GM23338 (cell line): ENCODE measurements around the gene KANK3. TPM values are rescaled to one million over a fixed set of nuclear protein-coding genes. Genes with fewer than 3 reads are reported as not detected.

ENCODE experiments used
- ATAC-seq: fragments of 200-7000 bp; cut with Tn5 transposase; 3 replicates; pipeline ENCODE4 v1.9.1; 2020
- DNase-seq: peaks from one replicate; pipeline ENCODE4 v3.0.0-alpha.2; 2015; ENCODE audit warnings: low spot score
- H2AFZ ChIP-seq: fragments of 200-600 bp; sonication (generic); 2 replicates; pipeline ENCODE4 v1.8.0; 2016; ENCODE audit warnings: antibody characterized with exemption, mild to moderate bottlenecking, moderate library complexity
- H3F3A ChIP-seq: fragments of 200-600 bp; sonication (generic); replicated peaks from 2 replicates; pipeline ENCODE4 v1.8.0; 2017; ENCODE audit warnings: antibody characterized with exemption, mixed run types, low read depth
- H3K27ac ChIP-seq: fragments of 200-600 bp; sonication (generic); 2 replicates; pipeline ENCODE4 v1.6.1; 2016; ENCODE audit warnings: low read depth
- H3K27me3 ChIP-seq: fragments of 200-600 bp; sonication (generic); 2 replicates; pipeline ENCODE4 v1.8.0; 2016; ENCODE audit warnings: mild to moderate bottlenecking, mixed run types, moderate library complexity; ENCODE audit not compliant: insufficient read depth
- H3K36me3 ChIP-seq: fragments of 200-600 bp; sonication (generic); 2 replicates; pipeline ENCODE4 v1.8.0; 2016; ENCODE audit warnings: mild to moderate bottlenecking; ENCODE audit not compliant: insufficient read depth
- H3K4me1 ChIP-seq: fragments of 200-600 bp; sonication (generic); 2 replicates; pipeline ENCODE4 v1.8.0; 2016; ENCODE audit warnings: mild to moderate bottlenecking, moderate library complexity; ENCODE audit not compliant: insufficient read depth
- H3K4me2 ChIP-seq: fragments of 200-600 bp; sonication (generic); 2 replicates; pipeline ENCODE4 v1.7.1; 2017; ENCODE audit warnings: mixed run types
- H3K4me3 ChIP-seq: fragments of 200-600 bp; sonication (generic); 2 replicates; pipeline ENCODE4 v1.6.1; 2016; ENCODE audit warnings: mixed run types
- H3K79me2 ChIP-seq: fragments of 200-600 bp; sonication (generic); replicated peaks from 2 replicates; pipeline ENCODE4 v1.8.0; 2017; ENCODE audit warnings: mild to moderate bottlenecking; ENCODE audit not compliant: insufficient read depth
- H3K9me2 ChIP-seq: fragments of 200-600 bp; sonication (generic); 2 replicates; pipeline ENCODE4 v1.8.0; 2017; ENCODE audit not compliant: insufficient read depth
- H4K20me1 ChIP-seq: fragments of 200-600 bp; sonication (generic); replicated peaks from 2 replicates; pipeline ENCODE4 v1.8.0; 2017; ENCODE audit warnings: mild to moderate bottlenecking; ENCODE audit not compliant: insufficient read depth
- H3K27ac Mint-ChIP-seq: 2 replicates; pipeline ENCODE4 v1.8.0; 2020; ENCODE audit warnings: inconsistent platforms, mild to moderate bottlenecking, moderate library complexity, mixed read lengths
- H3K27me3 Mint-ChIP-seq: 3 replicates; pipeline ENCODE4 v1.8.0; 2022; ENCODE audit warnings: low read depth, mild to moderate bottlenecking, moderate library complexity, mixed read lengths, inconsistent platforms; ENCODE audit not compliant: insufficient read depth, poor library complexity
- H3K36me3 Mint-ChIP-seq: 3 replicates; pipeline ENCODE4 v1.8.0; 2021; ENCODE audit warnings: low read depth, mild to moderate bottlenecking, inconsistent platforms, moderate library complexity, mixed read lengths
- H3K4me1 Mint-ChIP-seq: 3 replicates; pipeline ENCODE4 v1.8.0; 2020; ENCODE audit warnings: mild to moderate bottlenecking, inconsistent platforms, mixed read lengths
- H3K4me3 Mint-ChIP-seq: 3 replicates; pipeline ENCODE4 v1.8.0; 2021; ENCODE audit warnings: moderate library complexity, mild to moderate bottlenecking, inconsistent platforms, mixed read lengths
- H3K9me3 Mint-ChIP-seq: 3 replicates; pipeline ENCODE4 v1.8.0; 2020; ENCODE audit warnings: moderate library complexity, mild to moderate bottlenecking, inconsistent platforms, mixed read lengths
- CREB1 ChIP-seq: fragments of 250-450 bp; sonication (Bioruptor Pico); IDR thresholded peaks from 2 replicates; pipeline ENCODE4 v1.5.0; 2020; ENCODE audit warnings: low read depth, mild to moderate bottlenecking, moderate library complexity
- polyA plus RNA-seq: library from polyadenylated mRNA; unstranded; fragments of >200 nt; fragmentation: Nextera tagmentation; extraction: Ambion mirVana; gene quantifications from 2 replicates; pipeline ENCODE4 v1.2.1, GENCODE V29; 2016
- total RNA-seq: library from RNA; depleted of rRNA; stranded (reverse); fragments of >200 nt; shearing (Covaris generic); gene quantifications from 2 replicates; pipeline ENCODE4 v1.2.3, GENCODE V29; 2014
- TF ChIP-seq, protein P1 (sequence below): fragments of 250-450 bp; sonication (Bioruptor Pico); IDR thresholded peaks from 2 replicates; pipeline ENCODE4 v1.5.0; 2020; ENCODE audit warnings: mild to moderate bottlenecking, moderate library complexity
- TF ChIP-seq, protein P2 (sequence below): IDR thresholded peaks from one replicate; pipeline ENCODE4 v1.6.1; 2018; ENCODE audit warnings: antibody characterized with exemption; ENCODE audit not compliant: unreplicated experiment

Gene KANK3
- total and polyA plus RNA-seq, 2 experiments from 2014 or later = 2.0 to 9.3 TPM

DNA sequence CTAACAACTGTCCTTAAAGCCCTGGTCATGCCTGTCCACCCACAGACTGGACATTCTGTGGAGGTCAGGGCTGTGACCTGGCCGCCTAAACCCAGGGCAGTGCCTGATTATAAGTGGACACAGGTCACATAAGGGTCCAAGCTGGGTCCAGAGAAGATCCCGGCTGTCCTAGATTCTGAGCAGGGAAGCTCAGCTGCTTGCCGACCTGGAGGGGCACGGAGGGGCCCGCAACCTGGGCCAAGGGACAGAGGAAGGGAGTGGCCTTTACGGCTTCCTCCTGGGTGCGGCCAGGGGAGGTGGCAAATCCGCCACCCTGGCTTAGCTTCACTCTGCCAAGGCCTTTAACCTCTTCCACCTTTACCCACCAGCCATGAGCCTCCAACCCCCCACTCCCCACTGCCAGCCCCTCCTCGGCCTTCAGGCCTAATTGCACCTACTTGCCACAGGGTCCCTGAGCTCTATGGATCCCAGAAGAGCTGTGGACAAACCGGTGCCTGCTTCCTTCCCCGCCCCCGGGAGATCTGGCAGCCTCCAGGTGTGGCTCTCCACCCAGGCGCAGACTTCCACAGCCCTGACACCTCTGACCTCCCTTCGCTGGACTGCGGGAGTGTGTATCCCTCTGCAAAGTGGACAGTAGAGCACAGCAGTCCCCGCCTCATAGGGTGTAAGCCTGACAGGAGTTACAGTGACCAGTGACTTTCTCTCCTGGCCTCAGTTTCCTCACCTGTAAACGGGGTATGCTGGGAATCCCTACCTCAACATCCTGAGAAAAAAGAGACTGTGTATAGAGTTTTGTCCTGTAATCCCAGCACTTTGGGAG is 36.6 kb downstream of the KANK3 start (continued):
- TF ChIP-seq, protein P1, sequence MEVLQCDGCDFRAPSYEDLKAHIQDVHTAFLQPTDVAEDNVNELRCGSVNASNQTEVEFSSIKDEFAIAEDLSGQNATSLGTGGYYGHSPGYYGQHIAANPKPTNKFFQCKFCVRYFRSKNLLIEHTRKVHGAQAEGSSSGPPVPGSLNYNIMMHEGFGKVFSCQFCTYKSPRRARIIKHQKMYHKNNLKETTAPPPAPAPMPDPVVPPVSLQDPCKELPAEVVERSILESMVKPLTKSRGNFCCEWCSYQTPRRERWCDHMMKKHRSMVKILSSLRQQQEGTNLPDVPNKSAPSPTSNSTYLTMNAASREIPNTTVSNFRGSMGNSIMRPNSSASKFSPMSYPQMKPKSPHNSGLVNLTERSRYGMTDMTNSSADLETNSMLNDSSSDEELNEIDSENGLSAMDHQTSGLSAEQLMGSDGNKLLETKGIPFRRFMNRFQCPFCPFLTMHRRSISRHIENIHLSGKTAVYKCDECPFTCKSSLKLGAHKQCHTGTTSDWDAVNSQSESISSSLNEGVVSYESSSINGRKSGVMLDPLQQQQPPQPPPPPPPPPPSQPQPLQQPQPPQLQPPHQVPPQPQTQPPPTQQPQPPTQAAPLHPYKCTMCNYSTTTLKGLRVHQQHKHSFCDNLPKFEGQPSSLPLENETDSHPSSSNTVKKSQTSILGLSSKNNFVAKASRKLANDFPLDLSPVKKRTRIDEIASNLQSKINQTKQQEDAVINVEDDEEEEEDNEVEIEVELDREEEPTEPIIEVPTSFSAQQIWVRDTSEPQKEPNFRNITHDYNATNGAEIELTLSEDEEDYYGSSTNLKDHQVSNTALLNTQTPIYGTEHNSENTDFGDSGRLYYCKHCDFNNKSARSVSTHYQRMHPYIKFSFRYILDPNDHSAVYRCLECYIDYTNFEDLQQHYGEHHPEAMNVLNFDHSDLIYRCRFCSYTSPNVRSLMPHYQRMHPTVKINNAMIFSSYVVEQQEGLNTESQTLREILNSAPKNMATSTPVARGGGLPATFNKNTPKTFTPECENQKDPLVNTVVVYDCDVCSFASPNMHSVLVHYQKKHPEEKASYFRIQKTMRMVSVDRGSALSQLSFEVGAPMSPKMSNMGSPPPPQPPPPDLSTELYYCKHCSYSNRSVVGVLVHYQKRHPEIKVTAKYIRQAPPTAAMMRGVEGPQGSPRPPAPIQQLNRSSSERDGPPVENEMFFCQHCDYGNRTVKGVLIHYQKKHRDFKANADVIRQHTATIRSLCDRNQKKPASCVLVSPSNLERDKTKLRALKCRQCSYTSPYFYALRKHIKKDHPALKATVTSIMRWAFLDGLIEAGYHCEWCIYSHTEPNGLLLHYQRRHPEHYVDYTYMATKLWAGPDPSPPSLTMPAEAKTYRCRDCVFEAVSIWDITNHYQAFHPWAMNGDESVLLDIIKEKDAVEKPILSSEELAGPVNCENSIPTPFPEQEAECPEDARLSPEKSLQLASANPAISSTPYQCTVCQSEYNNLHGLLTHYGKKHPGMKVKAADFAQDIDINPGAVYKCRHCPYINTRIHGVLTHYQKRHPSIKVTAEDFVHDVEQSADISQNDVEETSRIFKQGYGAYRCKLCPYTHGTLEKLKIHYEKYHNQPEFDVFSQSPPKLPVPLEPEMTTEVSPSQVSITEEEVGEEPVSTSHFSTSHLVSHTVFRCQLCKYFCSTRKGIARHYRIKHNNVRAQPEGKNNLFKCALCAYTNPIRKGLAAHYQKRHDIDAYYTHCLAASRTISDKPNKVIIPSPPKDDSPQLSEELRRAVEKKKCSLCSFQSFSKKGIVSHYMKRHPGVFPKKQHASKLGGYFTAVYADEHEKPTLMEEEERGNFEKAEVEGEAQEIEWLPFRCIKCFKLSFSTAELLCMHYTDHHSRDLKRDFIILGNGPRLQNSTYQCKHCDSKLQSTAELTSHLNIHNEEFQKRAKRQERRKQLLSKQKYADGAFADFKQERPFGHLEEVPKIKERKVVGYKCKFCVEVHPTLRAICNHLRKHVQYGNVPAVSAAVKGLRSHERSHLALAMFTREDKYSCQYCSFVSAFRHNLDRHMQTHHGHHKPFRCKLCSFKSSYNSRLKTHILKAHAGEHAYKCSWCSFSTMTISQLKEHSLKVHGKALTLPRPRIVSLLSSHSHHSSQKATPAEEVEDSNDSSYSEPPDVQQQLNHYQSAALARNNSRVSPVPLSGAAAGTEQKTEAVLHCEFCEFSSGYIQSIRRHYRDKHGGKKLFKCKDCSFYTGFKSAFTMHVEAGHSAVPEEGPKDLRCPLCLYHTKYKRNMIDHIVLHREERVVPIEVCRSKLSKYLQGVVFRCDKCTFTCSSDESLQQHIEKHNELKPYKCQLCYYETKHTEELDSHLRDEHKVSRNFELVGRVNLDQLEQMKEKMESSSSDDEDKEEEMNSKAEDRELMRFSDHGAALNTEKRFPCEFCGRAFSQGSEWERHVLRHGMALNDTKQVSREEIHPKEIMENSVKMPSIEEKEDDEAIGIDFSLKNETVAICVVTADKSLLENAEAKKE = no peak
- TF ChIP-seq, protein P2, sequence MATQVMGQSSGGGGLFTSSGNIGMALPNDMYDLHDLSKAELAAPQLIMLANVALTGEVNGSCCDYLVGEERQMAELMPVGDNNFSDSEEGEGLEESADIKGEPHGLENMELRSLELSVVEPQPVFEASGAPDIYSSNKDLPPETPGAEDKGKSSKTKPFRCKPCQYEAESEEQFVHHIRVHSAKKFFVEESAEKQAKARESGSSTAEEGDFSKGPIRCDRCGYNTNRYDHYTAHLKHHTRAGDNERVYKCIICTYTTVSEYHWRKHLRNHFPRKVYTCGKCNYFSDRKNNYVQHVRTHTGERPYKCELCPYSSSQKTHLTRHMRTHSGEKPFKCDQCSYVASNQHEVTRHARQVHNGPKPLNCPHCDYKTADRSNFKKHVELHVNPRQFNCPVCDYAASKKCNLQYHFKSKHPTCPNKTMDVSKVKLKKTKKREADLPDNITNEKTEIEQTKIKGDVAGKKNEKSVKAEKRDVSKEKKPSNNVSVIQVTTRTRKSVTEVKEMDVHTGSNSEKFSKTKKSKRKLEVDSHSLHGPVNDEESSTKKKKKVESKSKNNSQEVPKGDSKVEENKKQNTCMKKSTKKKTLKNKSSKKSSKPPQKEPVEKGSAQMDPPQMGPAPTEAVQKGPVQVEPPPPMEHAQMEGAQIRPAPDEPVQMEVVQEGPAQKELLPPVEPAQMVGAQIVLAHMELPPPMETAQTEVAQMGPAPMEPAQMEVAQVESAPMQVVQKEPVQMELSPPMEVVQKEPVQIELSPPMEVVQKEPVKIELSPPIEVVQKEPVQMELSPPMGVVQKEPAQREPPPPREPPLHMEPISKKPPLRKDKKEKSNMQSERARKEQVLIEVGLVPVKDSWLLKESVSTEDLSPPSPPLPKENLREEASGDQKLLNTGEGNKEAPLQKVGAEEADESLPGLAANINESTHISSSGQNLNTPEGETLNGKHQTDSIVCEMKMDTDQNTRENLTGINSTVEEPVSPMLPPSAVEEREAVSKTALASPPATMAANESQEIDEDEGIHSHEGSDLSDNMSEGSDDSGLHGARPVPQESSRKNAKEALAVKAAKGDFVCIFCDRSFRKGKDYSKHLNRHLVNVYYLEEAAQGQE = no peak
- no peak for TF ChIP-seq CREB1 (CRISPR knock-in tag)

DNA sequence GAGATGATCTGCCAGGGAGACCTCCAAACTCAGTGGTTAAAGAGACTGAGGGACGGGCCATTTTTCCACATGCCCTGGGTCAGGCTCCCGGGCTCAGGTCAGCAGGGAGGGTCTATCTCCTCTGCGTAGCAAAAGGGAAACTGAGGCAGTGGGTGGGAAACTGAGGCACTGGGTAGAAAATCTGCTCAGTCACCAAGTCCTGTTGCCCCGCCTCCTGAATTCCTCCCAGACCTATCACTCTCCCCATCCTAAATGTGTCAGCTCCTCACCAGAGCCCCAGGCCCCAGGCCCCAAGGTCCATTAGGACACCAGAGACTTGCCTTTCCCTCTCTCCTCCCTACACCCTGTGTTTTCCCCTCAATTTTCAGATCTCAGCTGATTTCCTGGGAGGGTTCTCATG is 37.3 kb downstream of the KANK3 start:
- Histone ChIP-seq H3K27ac (no peak overlapping the region), H4K20me1 (no peaks in the 10 kb centered on the region; the same call in 1 of the 2 replicates), H2AFZ (no peak overlapping the region), H3K36me3 (no peaks in the 10 kb centered on the region; the same call in 1 of the 2 replicates), H3K27me3 (no peaks in the 10 kb centered on the region), H3K4me2 (no peak overlapping the region), H3K4me1 (peaks cover 11% of the 10 kb centered on the region; the same call in 1 of the 2 replicates), H3F3A (peaks cover 14% of the 10 kb centered on the region), H3K79me2 (peaks cover 17% of the 10 kb centered on the region), H3K4me3 (no peak overlapping the region), H3K9me2 (no peaks in the 10 kb centered on the region)
- Mint-ChIP-seq H3K27me3 (peaks cover 15% of the 10 kb centered on the region), H3K36me3 (peaks cover 41% of the 10 kb centered on the region), H3K4me1 (peaks cover 13% of the 10 kb centered on the region), H3K9me3 (no peaks in the 10 kb centered on the region), H3K27ac (no peak overlapping the region), H3K4me3 (no peak overlapping the region)
- no peak for DNase-seq
- ATAC-seq = no peak
- TF ChIP-seq, protein P2 = no peak
